HepG2 (cell line): ENCODE data around the gene SART1. TPM values are rescaled to one million over a fixed set of nuclear protein-coding genes. Genes with fewer than 3 reads are reported as not detected.
A peak's percentile ranks its signal among the peaks of the same experiment; 100 is the strongest.

Source experiments
- ATAC-seq: fragments of 200-7000 bp; cut with Tn5 transposase; 3 replicates; pipeline ENCODE4 v1.9.1; 2020; ENCODE audit warnings: mild to moderate bottlenecking, moderate library complexity
- BruUV-seq: library from RNA; stranded (reverse); fragments of 400-500 nt; replicated peaks from 2 replicates; lab custom pipeline; 2021; lab: Mats Ljungman, UMichigan
- CTCF ChIA-PET: fragments of 300-600 bp; formaldehyde crosslinking; extraction: SDS; loops from one replicate; lab custom pipeline; 2021; ENCODE audit warnings: low total read pairs, inconsistent platforms, low intra/inter-chr PET ratio; lab: Yijun Ruan, JAX
- POLR2A ChIA-PET: fragments of 350-600 bp; sonication (Branson Sonifier 250); formaldehyde crosslinking; loops from one replicate; lab custom pipeline; 2020; ENCODE audit warnings: antibody characterized with exemption, inconsistent platforms; lab: Yijun Ruan, JAX
- DNase-seq: peaks from one replicate; pipeline ENCODE4 v3.0.0-alpha.2; 2015; ENCODE audit warnings: low spot score
- FAIRE-seq: peaks from 3 replicates; lab custom pipeline; 2011; peaks lifted over from hg19 to GRCh38; lab: Jason Lieb, UNC
- H2AFZ ChIP-seq: one replicate; pipeline ENCODE4 v1.6.1; 2011; ENCODE audit warnings: low read length, inconsistent platforms
- H3K27ac ChIP-seq: fragments of 300-600 bp; 3 replicates; pipeline ENCODE4 v1.8.0; 2011; ENCODE audit warnings: mixed run types, mild to moderate bottlenecking, mixed read lengths, low read length, inconsistent platforms; ENCODE audit not compliant: insufficient read depth; ENCODE audit errors: extremely low read length
- H3K27me3 ChIP-seq, 2 experiments: fragments of 200-600 bp in 1 of 2; 2 replicates in 1 of 2; 3 replicates in 1 of 2; pipeline versions ENCODE4 v1.6.0 to v1.8.0; 2011; ENCODE audit warnings: low read length in 2 of 2, mild to moderate bottlenecking in 2 of 2, moderate library complexity in 2 of 2, inconsistent platforms in 1 of 2; ENCODE audit not compliant: insufficient read depth in 2 of 2, control insufficient read depth in 1 of 2
- H3K36me3 ChIP-seq, 2 experiments: fragments of 200-600 bp in 1 of 2; replicated peaks in 1 of 2; 2 replicates in 1 of 2; 3 replicates in 1 of 2; pipeline versions ENCODE4 v1.5.1 to v1.8.0; 2011; ENCODE audit warnings: low read length in 2 of 2, inconsistent platforms in 1 of 2; ENCODE audit not compliant: insufficient read depth in 2 of 2, control insufficient read depth in 1 of 2
- H3K4me1 ChIP-seq: 2 replicates; pipeline ENCODE4 v1.5.1; 2012; ENCODE audit warnings: low read length, inconsistent platforms; ENCODE audit not compliant: insufficient read depth
- H3K4me2 ChIP-seq: 2 replicates; pipeline ENCODE4 v1.6.0; 2011; ENCODE audit warnings: low read depth, low read length, inconsistent platforms
- H3K4me3 ChIP-seq, 3 experiments: fragments of 200-600 bp in 1 of 3; sonication (generic), shearing (Covaris generic) in 1 of 3; replicated peaks in 1 of 3; 2 replicates each; pipeline ENCODE4 v1.5.1; 2011 to 2016; ENCODE audit warnings: low read length in 3 of 3, inconsistent platforms in 2 of 3, low read depth in 2 of 3, mild to moderate bottlenecking in 2 of 3, control low read depth in 1 of 3, mixed read lengths in 1 of 3; ENCODE audit not compliant: insufficient read depth in 1 of 3
- H3K79me2 ChIP-seq: one replicate; pipeline ENCODE4 v1.6.1; 2011; ENCODE audit warnings: low read length, inconsistent platforms; ENCODE audit not compliant: insufficient read depth
- H3K9ac ChIP-seq: 2 replicates; pipeline ENCODE4 v1.6.0; 2011; ENCODE audit warnings: mild to moderate bottlenecking, low read depth, low read length, inconsistent platforms; ENCODE audit not compliant: insufficient read depth
- H3K9me3 ChIP-seq: 2 replicates; pipeline ENCODE4 v1.5.1; 2012; ENCODE audit warnings: mild to moderate bottlenecking, low read length
- H4K20me1 ChIP-seq: 2 replicates; pipeline ENCODE4 v1.6.0; 2011; ENCODE audit warnings: inconsistent platforms, mild to moderate bottlenecking, low read length, moderate library complexity; ENCODE audit not compliant: insufficient read depth
- AKAP8 ChIP-seq: sonication (generic); formaldehyde crosslinking; IDR thresholded peaks from 2 replicates; pipeline ENCODE4 v1.5.1; 2020; ENCODE audit warnings: mild to moderate bottlenecking, missing genetic modification reagents
- SSRP1 ChIP-seq: IDR thresholded peaks from 2 replicates; pipeline ENCODE4 v1.6.1; 2016; ENCODE audit warnings: control low read depth
- ZNF101 ChIP-seq: sonication (generic); formaldehyde crosslinking; IDR thresholded peaks from 2 replicates; pipeline ENCODE4 v1.4.0; 2020; ENCODE audit warnings: mild to moderate bottlenecking, low read depth, missing genetic modification reagents, borderline replicate concordance
- ZNF253 ChIP-seq: sonication (generic); formaldehyde crosslinking; IDR thresholded peaks from 2 replicates; pipeline ENCODE4 v1.8.0; 2022; ENCODE audit warnings: mild to moderate bottlenecking, missing genetic modification reagents, borderline replicate concordance
- ZNF263 ChIP-seq: sonication (generic); formaldehyde crosslinking; IDR thresholded peaks from 2 replicates; pipeline ENCODE4 v1.4.0; 2020; ENCODE audit warnings: missing genetic modification reagents
- WGBS: methylation state at CpG from one replicate; pipeline ENCODE4 v1.1.6; 2017; ENCODE audit warnings: low lambda C conversion rate; 5-methylcytosine and 5-hydroxymethylcytosine counted together
- in situ Hi-C: cut with HindIII; loops from 2 replicates; pipeline ENCODE4 v1.10.0; 2017; ENCODE audit warnings: low pct_unique_long_range_greater_than_20kb; ENCODE audit not compliant: extremely low pct_ligation_motif_present
- intact Hi-C: fragments of 100-400 bp; cut with micrococcal nuclease; formaldehyde crosslinking; loops from one replicate; pipeline ENCODE4 v1.10.0; 2022; ENCODE audit not compliant: unreplicated experiment
- polyA plus RNA-seq, 8 experiments: library from polyadenylated mRNA; depleted of rRNA in 3 of 8; stranded (reverse) in 7 of 8; unstranded in 1 of 8; fragments of >200 nt; fragmentation: Illumina TruSeq in 4 of 8; extraction: Trizol in 4 of 8; gene quantifications; 2 replicates each; pipeline versions ENCODE4 v1.2.1 to v1.2.3, GENCODE V29; 2011 to 2016; ENCODE audit warnings: low read depth in 4 of 8, missing spikeins in 1 of 8, mixed read lengths in 1 of 8; ENCODE audit not compliant: insufficient read depth in 1 of 8
- total RNA-seq, 5 experiments: library from RNA; depleted of rRNA; stranded (reverse); fragments of >200 nt; fragmentation: Illumina TruSeq; extraction: Trizol; gene quantifications; 2 replicates each; pipeline ENCODE4 v1.2.3, GENCODE V29; 2016; ENCODE audit warnings: low read depth in 1 of 5
- TF ChIP-seq, protein P1 (sequence below): sonication (generic); formaldehyde crosslinking; conservative IDR thresholded peaks from 2 replicates; pipeline ENCODE4 v1.8.0; 2022; ENCODE audit warnings: missing genetic modification reagents
- TF ChIP-seq, protein P2 (sequence below): sonication (generic); formaldehyde crosslinking; IDR thresholded peaks from 2 replicates; pipeline ENCODE4 v1.8.1; 2023; ENCODE audit warnings: missing genetic modification reagents, inconsistent platforms, borderline replicate concordance
- TF ChIP-seq, protein P3 (sequence below): sonication (generic); formaldehyde crosslinking; IDR thresholded peaks from 2 replicates; pipeline ENCODE4 v1.5.1; 2020; ENCODE audit warnings: mild to moderate bottlenecking, moderate library complexity, missing genetic modification reagents

SART1 gene
- total and polyA plus RNA-seq, 2 of the 13 experiments (the other 11 are each of a cell fraction or from before 2014, with no cell fraction given) = 11.3 to 22.5 TPM

DNA sequence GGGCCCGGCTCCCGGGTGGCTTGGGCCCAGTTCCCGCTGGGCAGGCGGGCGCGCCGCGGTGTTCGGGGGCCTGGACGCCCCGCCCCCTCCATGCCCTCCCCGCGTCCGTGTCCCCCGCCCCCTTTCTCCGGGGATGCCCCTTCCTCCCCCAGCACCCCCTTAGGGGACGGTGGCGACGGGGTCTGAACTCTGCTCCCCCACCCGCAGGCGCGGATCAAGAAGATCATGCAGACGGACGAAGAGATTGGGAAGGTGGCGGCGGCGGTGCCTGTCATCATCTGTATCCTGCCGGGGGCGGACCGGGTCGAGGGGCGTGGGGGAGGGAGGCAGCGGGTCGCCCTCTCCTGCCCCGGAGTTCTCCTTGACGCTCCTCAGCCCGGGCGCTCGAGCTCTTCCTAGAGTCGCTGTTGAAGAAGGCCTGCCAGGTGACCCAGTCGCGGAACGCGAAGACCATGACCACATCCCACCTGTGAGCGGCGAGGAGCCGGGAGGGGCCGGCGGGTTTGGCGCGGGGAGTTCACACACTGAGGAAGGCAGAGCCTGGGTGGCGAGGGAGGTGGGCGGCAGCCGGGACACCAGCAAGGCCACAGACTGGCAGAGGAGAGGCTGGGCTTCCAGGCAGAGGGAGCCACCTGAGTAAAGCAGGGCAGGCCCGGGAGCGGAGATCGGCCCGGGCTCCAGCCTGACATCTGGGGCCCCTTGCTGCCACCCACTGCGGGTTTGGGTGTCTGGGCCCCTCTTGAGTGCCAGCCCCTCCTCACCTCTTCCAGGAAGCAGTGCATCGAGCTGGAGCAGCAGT lies 41.8 kb upstream of the SART1 start (continued):
- TF ChIP-seq ZNF101 (CRISPR knock-in tag) (no peak), AKAP8 (CRISPR knock-in tag) (no peak)
- TF ChIP-seq, protein P1, sequence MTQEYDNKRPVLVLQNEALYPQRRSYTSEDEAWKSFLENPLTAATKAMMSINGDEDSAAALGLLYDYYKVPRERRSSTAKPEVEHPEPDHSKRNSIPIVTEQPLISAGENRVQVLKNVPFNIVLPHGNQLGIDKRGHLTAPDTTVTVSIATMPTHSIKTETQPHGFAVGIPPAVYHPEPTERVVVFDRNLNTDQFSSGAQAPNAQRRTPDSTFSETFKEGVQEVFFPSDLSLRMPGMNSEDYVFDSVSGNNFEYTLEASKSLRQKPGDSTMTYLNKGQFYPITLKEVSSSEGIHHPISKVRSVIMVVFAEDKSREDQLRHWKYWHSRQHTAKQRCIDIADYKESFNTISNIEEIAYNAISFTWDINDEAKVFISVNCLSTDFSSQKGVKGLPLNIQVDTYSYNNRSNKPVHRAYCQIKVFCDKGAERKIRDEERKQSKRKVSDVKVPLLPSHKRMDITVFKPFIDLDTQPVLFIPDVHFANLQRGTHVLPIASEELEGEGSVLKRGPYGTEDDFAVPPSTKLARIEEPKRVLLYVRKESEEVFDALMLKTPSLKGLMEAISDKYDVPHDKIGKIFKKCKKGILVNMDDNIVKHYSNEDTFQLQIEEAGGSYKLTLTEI = no peak
- TF ChIP-seq, protein P2, sequence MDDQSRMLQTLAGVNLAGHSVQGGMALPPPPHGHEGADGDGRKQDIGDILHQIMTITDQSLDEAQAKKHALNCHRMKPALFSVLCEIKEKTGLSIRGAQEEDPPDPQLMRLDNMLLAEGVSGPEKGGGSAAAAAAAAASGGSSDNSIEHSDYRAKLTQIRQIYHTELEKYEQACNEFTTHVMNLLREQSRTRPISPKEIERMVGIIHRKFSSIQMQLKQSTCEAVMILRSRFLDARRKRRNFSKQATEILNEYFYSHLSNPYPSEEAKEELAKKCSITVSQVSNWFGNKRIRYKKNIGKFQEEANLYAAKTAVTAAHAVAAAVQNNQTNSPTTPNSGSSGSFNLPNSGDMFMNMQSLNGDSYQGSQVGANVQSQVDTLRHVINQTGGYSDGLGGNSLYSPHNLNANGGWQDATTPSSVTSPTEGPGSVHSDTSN = no peak
- TF ChIP-seq, all 625 proteins: peak for 33

DNA sequence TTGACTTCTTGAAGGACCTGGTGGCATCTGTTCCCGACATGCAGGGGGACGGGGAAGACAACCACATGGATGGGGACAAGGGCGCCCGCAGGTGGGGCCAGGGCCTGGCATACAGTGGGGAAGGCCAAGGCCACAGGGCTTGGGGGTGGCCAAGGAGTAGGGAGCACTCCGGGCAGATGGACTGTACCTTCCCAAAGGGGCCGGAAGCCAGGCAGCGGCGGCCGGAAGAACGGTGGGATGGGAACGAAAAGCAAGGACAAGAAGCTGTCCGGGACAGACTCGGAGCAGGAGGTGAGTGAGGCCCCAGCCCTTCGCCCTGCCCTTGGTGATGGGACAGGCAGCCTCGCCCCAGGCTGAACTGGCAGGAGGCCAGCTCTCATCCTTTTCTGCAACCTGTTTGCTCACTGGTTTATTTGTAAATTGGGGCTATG lies 41.1 kb upstream of the SART1 start:
- H3K9me3 ChIP-seq = no peaks in the 10 kb centered on the region
- intact Hi-C loops (no loop called here), in situ Hi-C loops (no loop called here)
- H3K4me3 ChIP-seq = peak overlapping the region; percentile 76 to 80 (median 79)
- H2AFZ ChIP-seq = no peak overlapping the region
- ChIA-PET CTCF (no interaction called here), POLR2A (interaction anchor here (1.4 kb wide), 1 partner anchor 30 kb away, joined by 4 read pairs; the partner anchor contains the start of gene CCDC85B)
- no TSS peak for BruUV-seq
- no peaks in the 10 kb centered on the region for H3K27me3 ChIP-seq
- H3K9ac ChIP-seq = peak overlapping the region; percentile 68
- H3K27ac ChIP-seq = no peak overlapping the region
- peaks cover 11% of the 10 kb centered on the region for H3K79me2 ChIP-seq
- H3K4me2 ChIP-seq = peak overlapping the region; percentile 93
- TF ChIP-seq, protein P3, sequence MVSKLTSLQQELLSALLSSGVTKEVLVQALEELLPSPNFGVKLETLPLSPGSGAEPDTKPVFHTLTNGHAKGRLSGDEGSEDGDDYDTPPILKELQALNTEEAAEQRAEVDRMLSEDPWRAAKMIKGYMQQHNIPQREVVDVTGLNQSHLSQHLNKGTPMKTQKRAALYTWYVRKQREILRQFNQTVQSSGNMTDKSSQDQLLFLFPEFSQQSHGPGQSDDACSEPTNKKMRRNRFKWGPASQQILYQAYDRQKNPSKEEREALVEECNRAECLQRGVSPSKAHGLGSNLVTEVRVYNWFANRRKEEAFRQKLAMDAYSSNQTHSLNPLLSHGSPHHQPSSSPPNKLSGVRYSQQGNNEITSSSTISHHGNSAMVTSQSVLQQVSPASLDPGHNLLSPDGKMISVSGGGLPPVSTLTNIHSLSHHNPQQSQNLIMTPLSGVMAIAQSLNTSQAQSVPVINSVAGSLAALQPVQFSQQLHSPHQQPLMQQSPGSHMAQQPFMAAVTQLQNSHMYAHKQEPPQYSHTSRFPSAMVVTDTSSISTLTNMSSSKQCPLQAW (CRISPR knock-in tag) = 0 out of 2 replicates have a peak, but pooled peaks have one; percentile 10
- TF ChIP-seq ZNF263 = 0 out of 2 replicates have a peak, but pooled peaks have one; percentile 12
- 0 out of 2 replicates have a peak, but pooled peaks have one; percentile 69 for TF ChIP-seq ZNF253
- TF ChIP-seq SSRP1 (CRISPR knock-in tag) = no peak
- ATAC-seq (no peak), DNase-seq (no peak), FAIRE-seq (no peak)
- H3K4me1 ChIP-seq = peaks cover 40% of the 10 kb centered on the region
- no peaks in the 10 kb centered on the region; a peak in 1 of 5 replicates for H3K36me3 ChIP-seq
- WGBS = 73% methylated on average over 15 of the region's 15 CpGs
- no peaks in the 10 kb centered on the region for H4K20me1 ChIP-seq
